ENCODE results near the gene GCGR.

The GCGR gene

GRCh38 chr17:81815646-81815986 lies 11.7 kb downstream of the GCGR start:
- Histone ChIP-seq H3K9ac (ENCODE audit: low read length) (no peak overlapping the region), H3K36me3 (ENCODE audit: insufficient read depth, low read length) (no peaks in the 10 kb centered on the region), H3K4me1 (ENCODE audit: insufficient read depth, low read length, severe bottlenecking) (no peaks in the 10 kb centered on the region), H3K79me2 (ENCODE audit: insufficient read depth, low read length) (no peaks in the 10 kb centered on the region), H3K4me3 (ENCODE audit: low read depth, low read length, poor library complexity, severe bottlenecking) (no peak overlapping the region), H3F3A (ENCODE audit: insufficient read depth, low read length) (no peaks in the 10 kb centered on the region), H2AFZ (ENCODE audit: low read length) (no peak overlapping the region), H4K20me1 (ENCODE audit: insufficient read depth, low read length) (no peaks in the 10 kb centered on the region), H3K4me2 (ENCODE audit: low read length) (no peak overlapping the region), H3K9me2 (ENCODE audit: low read depth, low read length) (no peaks in the 10 kb centered on the region), H3K27ac (ENCODE audit: low read depth, low read length, poor library complexity, severe bottlenecking) (no peak overlapping the region), H3K9me3 (ENCODE audit: low read length) (no peaks in the 10 kb centered on the region), H3K27me3 (ENCODE audit: insufficient read depth, low read length) (peaks cover 4% of the 10 kb centered on the region; the same call in 1 of the 2 replicates)
- TF ChIP-seq EZH2 (IDR thresholded peaks at IDR 0.05; ENCODE audit: borderline replicate concordance, low read length) = no peak
- TF ChIP-seq, protein P1, sequence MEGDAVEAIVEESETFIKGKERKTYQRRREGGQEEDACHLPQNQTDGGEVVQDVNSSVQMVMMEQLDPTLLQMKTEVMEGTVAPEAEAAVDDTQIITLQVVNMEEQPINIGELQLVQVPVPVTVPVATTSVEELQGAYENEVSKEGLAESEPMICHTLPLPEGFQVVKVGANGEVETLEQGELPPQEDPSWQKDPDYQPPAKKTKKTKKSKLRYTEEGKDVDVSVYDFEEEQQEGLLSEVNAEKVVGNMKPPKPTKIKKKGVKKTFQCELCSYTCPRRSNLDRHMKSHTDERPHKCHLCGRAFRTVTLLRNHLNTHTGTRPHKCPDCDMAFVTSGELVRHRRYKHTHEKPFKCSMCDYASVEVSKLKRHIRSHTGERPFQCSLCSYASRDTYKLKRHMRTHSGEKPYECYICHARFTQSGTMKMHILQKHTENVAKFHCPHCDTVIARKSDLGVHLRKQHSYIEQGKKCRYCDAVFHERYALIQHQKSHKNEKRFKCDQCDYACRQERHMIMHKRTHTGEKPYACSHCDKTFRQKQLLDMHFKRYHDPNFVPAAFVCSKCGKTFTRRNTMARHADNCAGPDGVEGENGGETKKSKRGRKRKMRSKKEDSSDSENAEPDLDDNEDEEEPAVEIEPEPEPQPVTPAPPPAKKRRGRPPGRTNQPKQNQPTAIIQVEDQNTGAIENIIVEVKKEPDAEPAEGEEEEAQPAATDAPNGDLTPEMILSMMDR (IDR thresholded peaks at IDR 0.05; ENCODE audit: low read length) = no peak

DNA sequence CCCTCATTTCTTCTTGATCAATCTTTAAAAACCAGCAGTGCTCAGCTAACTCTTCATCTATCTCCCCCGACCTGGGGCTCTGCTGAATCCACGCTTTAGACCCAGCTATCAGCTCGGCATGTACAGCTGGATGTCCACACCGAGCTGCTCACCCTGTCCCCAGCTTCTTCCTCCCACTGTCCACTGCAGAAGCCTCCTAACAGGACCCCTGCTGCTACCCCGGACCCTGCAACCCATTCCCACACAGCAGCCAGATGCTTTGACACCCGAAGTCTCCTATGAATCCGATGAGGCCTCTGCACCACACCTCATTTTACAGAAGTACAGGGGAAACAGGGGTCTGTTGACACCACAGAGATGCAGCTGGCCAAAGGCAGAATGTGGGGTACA lies 13.8 kb downstream of the GCGR start:
- Histone ChIP-seq H4K20me1 (ENCODE audit: insufficient read depth, low read length) (no peaks in the 10 kb centered on the region), H3K9ac (ENCODE audit: low read length) (no peak overlapping the region), H3K9me3 (ENCODE audit: low read length) (no peaks in the 10 kb centered on the region), H3K4me1 (ENCODE audit: insufficient read depth, low read length, severe bottlenecking) (no peaks in the 10 kb centered on the region), H2AFZ (ENCODE audit: low read length) (no peak overlapping the region), H3K27ac (ENCODE audit: low read depth, low read length, poor library complexity, severe bottlenecking) (no peak overlapping the region), H3K4me3 (ENCODE audit: low read depth, low read length, poor library complexity, severe bottlenecking) (no peak overlapping the region), H3K36me3 (ENCODE audit: insufficient read depth, low read length) (no peaks in the 10 kb centered on the region), H3K27me3 (ENCODE audit: insufficient read depth, low read length) (peaks cover 4% of the 10 kb centered on the region; the same call in 1 of the 2 replicates), H3K9me2 (ENCODE audit: low read depth, low read length) (no peaks in the 10 kb centered on the region), H3K79me2 (ENCODE audit: insufficient read depth, low read length) (no peaks in the 10 kb centered on the region), H3K4me2 (ENCODE audit: low read length) (no peak overlapping the region), H3F3A (ENCODE audit: insufficient read depth, low read length) (no peaks in the 10 kb centered on the region)
- TF ChIP-seq, protein P1 (IDR thresholded peaks at IDR 0.05; ENCODE audit: low read length) = no peak
- no peak for TF ChIP-seq EZH2 (IDR thresholded peaks at IDR 0.05; ENCODE audit: borderline replicate concordance, low read length)

- no peak for TF ChIP-seq EZH2 (IDR thresholded peaks at IDR 0.05; ENCODE audit: borderline replicate concordance, low read length)
- TF ChIP-seq, protein P1 (IDR thresholded peaks at IDR 0.05; ENCODE audit: low read length) = no peak
- Histone ChIP-seq H2AFZ (ENCODE audit: low read length) (no peak overlapping the region), H3K9ac (ENCODE audit: low read length) (no peak overlapping the region), H3F3A (ENCODE audit: insufficient read depth, low read length) (no peaks in the 10 kb centered on the region), H3K27ac (ENCODE audit: low read depth, low read length, poor library complexity, severe bottlenecking) (no peak overlapping the region), H3K79me2 (ENCODE audit: insufficient read depth, low read length) (no peaks in the 10 kb centered on the region), H4K20me1 (ENCODE audit: insufficient read depth, low read length) (no peaks in the 10 kb centered on the region), H3K4me3 (ENCODE audit: low read depth, low read length, poor library complexity, severe bottlenecking) (no peak overlapping the region), H3K9me2 (ENCODE audit: low read depth, low read length) (no peaks in the 10 kb centered on the region), H3K4me2 (ENCODE audit: low read length) (no peak overlapping the region), H3K36me3 (ENCODE audit: insufficient read depth, low read length) (no peaks in the 10 kb centered on the region), H3K27me3 (ENCODE audit: insufficient read depth, low read length) (peaks cover 4% of the 10 kb centered on the region; the same call in 1 of the 2 replicates), H3K4me1 (ENCODE audit: insufficient read depth, low read length, severe bottlenecking) (no peaks in the 10 kb centered on the region), H3K9me3 (ENCODE audit: low read length) (no peaks in the 10 kb centered on the region)
Measured at GRCh38 chr17:81819708-81820107, 15.8 kb downstream of the GCGR start.

Data from OCI-LY1 (cell line).